SU-DHL-6 (cell line): ENCODE measurements around the gene GPR132.

ENCODE experiments used
- H2AFZ ChIP-seq: fragments of 200-600 bp; sonication (generic); 2 replicates; pipeline ENCODE4 v1.6.1; 2014; ENCODE audit warnings: low read depth, mild to moderate bottlenecking, moderate library complexity, mixed read lengths, antibody characterized with exemption, low read length; ENCODE audit not compliant: severe bottlenecking
- H3F3A ChIP-seq: fragments of 200-600 bp; shearing (Covaris generic); 2 replicates; pipeline ENCODE4 v1.6.0; 2016; ENCODE audit warnings: antibody characterized with exemption, mild to moderate bottlenecking; ENCODE audit not compliant: insufficient read depth
- H3K27ac ChIP-seq: fragments of 200-600 bp; sonication (generic); 2 replicates; pipeline ENCODE4 v1.5.1; 2016; ENCODE audit warnings: low read depth, mild to moderate bottlenecking, low read length, moderate library complexity, mixed read lengths
- H3K27me3 ChIP-seq: fragments of 200-600 bp; sonication (generic), shearing (Covaris generic); 2 replicates; pipeline ENCODE4 v1.6.0; 2014; ENCODE audit warnings: mild to moderate bottlenecking, low read length
- H3K36me3 ChIP-seq: fragments of 200-600 bp; sonication (generic); 2 replicates; pipeline ENCODE4 v1.6.1; 2014; ENCODE audit warnings: mild to moderate bottlenecking, low read length, mixed read lengths
- H3K4me2 ChIP-seq: fragments of 300-600, 200-600 bp; shearing (Covaris generic), sonication (generic); 2 replicates; pipeline ENCODE4 v1.6.0; 2014; ENCODE audit warnings: low read length, low read depth, mild to moderate bottlenecking; ENCODE audit not compliant: poor library complexity, severe bottlenecking
- H3K4me3 ChIP-seq: fragments of 200-600 bp; sonication (generic); 2 replicates; pipeline ENCODE4 v1.5.1; 2014; ENCODE audit warnings: antibody characterized with exemption, low read length, mild to moderate bottlenecking, mixed read lengths; ENCODE audit not compliant: insufficient read depth, poor library complexity, severe bottlenecking
- H3K79me2 ChIP-seq: fragments of 200-600 bp; sonication (generic); 2 replicates; pipeline ENCODE4 v1.6.1; 2014; ENCODE audit warnings: mild to moderate bottlenecking, low read length, moderate library complexity; ENCODE audit not compliant: insufficient read depth
- H3K9ac ChIP-seq: fragments of 200-600 bp; sonication (generic); 2 replicates; pipeline ENCODE4 v1.7.0; 2014; ENCODE audit warnings: mild to moderate bottlenecking, low read length
- H3K9me2 ChIP-seq: fragments of 200-600 bp; sonication (generic); replicated peaks from 2 replicates; pipeline ENCODE4 v1.6.1; 2014; ENCODE audit warnings: low read length; ENCODE audit not compliant: insufficient read depth
- H3K9me3 ChIP-seq: fragments of 200-600 bp; sonication (generic); 2 replicates; pipeline ENCODE4 v1.6.1; 2014; ENCODE audit warnings: low read length, mixed read lengths; ENCODE audit not compliant: insufficient read depth
- H4K20me1 ChIP-seq: fragments of 200-600 bp; sonication (generic); 2 replicates; pipeline ENCODE4 v1.6.1; 2014; ENCODE audit warnings: low read depth, mild to moderate bottlenecking, antibody characterized with exemption, low read length, moderate library complexity, mixed read lengths
- EZH2phosphoT487 ChIP-seq: fragments of 200-600 bp; sonication (generic), shearing (Covaris generic); conservative IDR thresholded peaks from 2 replicates; pipeline ENCODE4 v1.6.1; 2018; ENCODE audit warnings: mild to moderate bottlenecking, antibody characterized with exemption, low read length, moderate library complexity, mixed read lengths
- TF ChIP-seq, protein P1 (sequence below): fragments of 200-600 bp; sonication (generic); IDR thresholded peaks from one replicate; pipeline ENCODE4 v1.5.1; 2017; ENCODE audit warnings: antibody characterized with exemption, mild to moderate bottlenecking, low read length, moderate library complexity; ENCODE audit not compliant: insufficient read depth, poor library complexity, severe bottlenecking

GPR132 gene

DNA sequence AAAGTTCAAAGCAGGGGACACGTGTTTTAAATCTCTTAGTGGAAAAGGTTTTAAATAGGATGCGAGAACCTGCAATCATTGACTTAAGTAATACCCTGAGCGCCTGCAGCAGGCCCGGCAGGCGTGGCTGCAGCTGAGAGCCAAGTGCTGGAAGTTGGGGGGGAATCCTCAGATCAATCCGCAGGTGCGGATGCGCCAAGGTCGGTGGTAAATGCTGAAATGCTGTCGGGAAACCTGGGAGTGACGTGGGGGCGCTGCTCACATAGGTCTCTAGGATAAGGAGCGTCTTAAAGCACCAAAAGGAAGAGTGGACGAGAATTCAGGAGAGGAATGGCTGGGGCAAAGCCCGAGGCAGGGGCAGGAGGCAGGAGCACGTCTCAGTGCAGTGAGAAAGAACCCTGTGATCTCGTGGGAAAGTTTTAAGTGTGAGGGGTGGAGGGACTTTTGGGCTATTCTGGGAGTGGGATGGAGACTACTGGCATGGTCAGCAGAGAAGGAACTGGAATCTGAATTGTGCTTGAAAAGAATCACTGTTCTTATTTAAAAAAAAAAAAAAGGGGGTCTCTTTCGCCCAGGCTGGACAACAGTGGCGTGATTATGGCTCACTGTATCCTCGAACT lies 43.5 kb downstream of the GPR132 start:
- no peaks in the 10 kb centered on the region for H3K9me2 ChIP-seq
- H3K9me3 ChIP-seq = no peaks in the 10 kb centered on the region
- H3K27me3 ChIP-seq = no peaks in the 10 kb centered on the region
- peaks cover 7% of the 10 kb centered on the region; the same call in 1 of the 2 replicates for H3K36me3 ChIP-seq
- H3F3A ChIP-seq = peaks cover 12% of the 10 kb centered on the region; the same call in 1 of the 2 replicates
- peak overlapping the region; percentile 73 for H3K4me3 ChIP-seq
- peak overlapping the region; percentile 10 for H2AFZ ChIP-seq
- H3K4me2 ChIP-seq = peak overlapping the region; percentile 71
- H3K27ac ChIP-seq = peak overlapping the region; percentile 27; the same call in 1 of the 2 replicates
- peaks cover 46% of the 10 kb centered on the region for H3K79me2 ChIP-seq
- peak overlapping the region; percentile 83 for H3K9ac ChIP-seq
- H4K20me1 ChIP-seq = peaks cover 14% of the 10 kb centered on the region; the same call in 1 of the 2 replicates
- TF ChIP-seq, protein P1, sequence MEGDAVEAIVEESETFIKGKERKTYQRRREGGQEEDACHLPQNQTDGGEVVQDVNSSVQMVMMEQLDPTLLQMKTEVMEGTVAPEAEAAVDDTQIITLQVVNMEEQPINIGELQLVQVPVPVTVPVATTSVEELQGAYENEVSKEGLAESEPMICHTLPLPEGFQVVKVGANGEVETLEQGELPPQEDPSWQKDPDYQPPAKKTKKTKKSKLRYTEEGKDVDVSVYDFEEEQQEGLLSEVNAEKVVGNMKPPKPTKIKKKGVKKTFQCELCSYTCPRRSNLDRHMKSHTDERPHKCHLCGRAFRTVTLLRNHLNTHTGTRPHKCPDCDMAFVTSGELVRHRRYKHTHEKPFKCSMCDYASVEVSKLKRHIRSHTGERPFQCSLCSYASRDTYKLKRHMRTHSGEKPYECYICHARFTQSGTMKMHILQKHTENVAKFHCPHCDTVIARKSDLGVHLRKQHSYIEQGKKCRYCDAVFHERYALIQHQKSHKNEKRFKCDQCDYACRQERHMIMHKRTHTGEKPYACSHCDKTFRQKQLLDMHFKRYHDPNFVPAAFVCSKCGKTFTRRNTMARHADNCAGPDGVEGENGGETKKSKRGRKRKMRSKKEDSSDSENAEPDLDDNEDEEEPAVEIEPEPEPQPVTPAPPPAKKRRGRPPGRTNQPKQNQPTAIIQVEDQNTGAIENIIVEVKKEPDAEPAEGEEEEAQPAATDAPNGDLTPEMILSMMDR = peak; percentile 28
- TF ChIP-seq EZH2phosphoT487 = no peak

DNA sequence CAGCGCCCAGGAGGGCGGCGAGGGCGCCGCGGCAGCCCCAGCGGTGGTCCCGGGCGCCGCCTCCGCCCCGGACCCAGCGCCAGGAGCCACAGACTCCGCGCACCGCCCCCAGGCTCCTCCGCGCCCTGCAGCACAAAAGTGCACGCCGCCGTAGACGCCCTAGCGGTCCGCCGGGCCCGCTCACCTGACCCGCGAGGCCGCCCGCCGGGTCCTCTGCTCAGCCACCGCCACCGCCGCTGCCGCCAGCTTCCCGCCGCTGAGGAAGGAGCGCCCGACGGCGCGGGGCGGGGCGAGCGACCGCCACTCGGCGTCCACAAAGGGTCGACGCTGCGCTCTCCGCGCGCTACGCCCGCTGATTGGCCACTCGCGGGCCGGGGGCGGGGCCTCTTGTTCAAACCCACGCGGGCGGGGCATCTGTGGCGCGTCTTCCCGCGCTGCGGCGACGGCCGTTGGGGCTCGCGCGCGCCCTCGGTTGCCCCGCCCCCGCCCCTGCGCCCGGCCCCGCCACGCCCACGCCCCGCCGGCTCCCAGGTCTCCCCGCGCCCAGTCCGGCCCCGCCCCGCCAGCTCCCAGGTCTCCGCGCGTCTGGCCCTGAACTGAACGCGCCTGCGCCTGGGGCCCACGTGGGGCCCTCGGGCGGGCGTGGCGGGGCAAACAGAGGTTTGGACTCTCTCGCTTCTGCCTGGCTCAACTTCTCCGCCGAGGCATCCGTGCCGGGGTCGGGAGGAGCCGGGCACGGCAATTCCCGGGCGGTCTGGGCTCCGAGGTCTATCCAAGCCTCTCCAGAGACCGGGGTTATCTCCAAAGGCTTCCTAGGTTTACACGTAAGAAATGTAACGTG lies 44.2 kb downstream of the GPR132 start, which contains the start of gene CDCA4:
CDCA4 (minus strand) TSS at position 269 of the 841 bp plus-strand sequence. CDS start 9,154 bp downstream, outside the sequence.
- peaks cover 21% of the 10 kb centered on the region; the same call in 1 of the 2 replicates for H4K20me1 ChIP-seq
- peaks cover 53% of the 10 kb centered on the region for H3K79me2 ChIP-seq
- TF ChIP-seq EZH2phosphoT487 = no peak
- TF ChIP-seq, protein P1 = no peak
- peaks cover 7% of the 10 kb centered on the region; the same call in 1 of the 2 replicates for H3K36me3 ChIP-seq
- H3K27me3 ChIP-seq = no peaks in the 10 kb centered on the region
- no peaks in the 10 kb centered on the region for H3K9me3 ChIP-seq
- H3K9me2 ChIP-seq = no peaks in the 10 kb centered on the region
- H3K9ac ChIP-seq = peak within 1 kb of the TSS; percentile 100
- peak within 1 kb of the TSS; percentile 10 for H2AFZ ChIP-seq
- peaks cover 12% of the 10 kb centered on the region; the same call in 1 of the 2 replicates for H3F3A ChIP-seq
- peak within 1 kb of the TSS; percentile 89 for H3K27ac ChIP-seq
- peak within 1 kb of the TSS; percentile 83 for H3K4me3 ChIP-seq
- H3K4me2 ChIP-seq = peak within 1 kb of the TSS; percentile 90

DNA sequence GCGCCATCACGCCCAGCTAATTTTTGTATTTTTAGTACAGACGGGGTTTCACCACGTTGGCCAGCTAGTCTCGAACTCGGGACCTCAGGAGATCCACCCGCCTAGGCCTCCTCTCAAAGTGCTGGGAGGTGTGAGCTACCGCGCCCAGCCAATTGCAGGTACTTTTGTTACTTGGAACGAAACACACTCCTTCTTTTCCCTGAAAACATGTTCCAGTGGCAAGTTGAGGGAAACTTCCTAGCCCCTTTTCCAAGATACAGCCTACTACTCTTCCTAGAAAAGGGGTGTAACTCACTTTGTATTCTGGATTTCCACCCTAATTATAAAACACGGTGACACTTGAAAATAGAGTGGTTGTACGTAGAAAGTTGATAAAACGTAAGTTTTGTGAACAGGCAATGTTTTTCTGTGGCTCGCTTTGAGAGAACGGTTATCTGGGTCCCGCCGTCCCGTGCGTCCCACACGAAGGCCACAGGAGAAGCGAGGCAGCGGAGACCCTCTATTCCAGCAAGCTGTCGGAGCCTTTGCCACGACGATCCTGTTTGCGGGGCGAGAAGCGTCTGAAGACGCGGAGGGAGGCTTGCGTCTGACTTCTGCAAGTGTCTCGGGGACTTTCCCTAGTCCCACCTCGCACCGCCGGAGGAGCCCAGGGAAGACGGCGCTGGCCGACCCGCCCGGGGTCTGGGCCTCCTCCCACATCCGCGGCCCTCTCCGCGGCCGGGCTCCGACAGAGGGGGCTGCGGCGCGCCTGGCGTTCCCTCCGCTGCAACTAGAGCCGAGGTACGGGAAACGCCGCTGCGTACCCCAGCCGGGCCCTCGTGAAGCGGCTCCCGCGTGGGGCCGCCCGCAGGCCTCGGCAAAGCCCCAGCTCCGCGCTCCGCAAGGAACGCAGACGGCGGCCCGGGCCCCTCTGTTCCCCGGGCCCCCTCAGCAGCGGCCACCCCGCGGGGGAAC lies 45.1 kb downstream of the GPR132 start:
- no peak overlapping the region for H2AFZ ChIP-seq
- no peaks in the 10 kb centered on the region for H3K9me2 ChIP-seq

More for the DNA sequence above, 45.1 kb downstream of the GPR132 start:
- H3K4me2 ChIP-seq = peak overlapping the region; percentile 90
- H4K20me1 ChIP-seq = peaks cover 22% of the 10 kb centered on the region; the same call in 1 of the 2 replicates
- H3K9me3 ChIP-seq = no peaks in the 10 kb centered on the region
- H3K9ac ChIP-seq = peak overlapping the region; percentile 100
- peaks cover 62% of the 10 kb centered on the region for H3K79me2 ChIP-seq
- peaks cover 15% of the 10 kb centered on the region for H3F3A ChIP-seq
- no peaks in the 10 kb centered on the region for H3K27me3 ChIP-seq
- peaks cover 7% of the 10 kb centered on the region; the same call in 1 of the 2 replicates for H3K36me3 ChIP-seq
- no peak for TF ChIP-seq EZH2phosphoT487
- TF ChIP-seq, protein P1 = no peak
- peak overlapping the region; percentile 83 for H3K4me3 ChIP-seq
- peak overlapping the region; percentile 89 for H3K27ac ChIP-seq
